Hematopoietic multipotent progenitor cell treated with erythropoietin and hydrocortisone succinate and interleukin-3 and kit ligand, for 17 days (in vitro differentiated cells): ENCODE results near the gene AKIP1.

Source experiments
- DNase-seq: peaks from one replicate; pipeline ENCODE4 v3.0.0-alpha.2; 2015; ENCODE audit warnings: low spot score

AKIP1 gene

DNA sequence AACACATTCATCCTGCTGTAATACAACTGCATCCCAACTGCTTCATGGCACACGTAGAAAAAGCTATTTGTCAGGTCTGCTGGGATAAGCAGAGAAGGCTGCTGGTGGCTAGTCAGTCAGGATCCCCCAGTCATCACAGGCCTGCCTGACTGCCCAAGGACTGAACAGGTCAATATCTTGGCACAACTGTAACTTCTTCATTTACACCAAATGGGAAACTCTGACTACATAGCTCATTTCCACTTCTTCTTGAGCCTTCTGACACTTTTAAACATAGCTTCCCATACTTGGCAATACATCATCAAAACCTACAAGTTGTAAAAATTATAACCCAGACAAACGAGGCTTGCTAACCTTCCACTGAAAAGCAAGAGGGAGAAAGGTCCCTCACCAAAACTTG, 50.4 kb downstream of the AKIP1 start:
- peak; percentile 40 for DNase-seq

DNA sequence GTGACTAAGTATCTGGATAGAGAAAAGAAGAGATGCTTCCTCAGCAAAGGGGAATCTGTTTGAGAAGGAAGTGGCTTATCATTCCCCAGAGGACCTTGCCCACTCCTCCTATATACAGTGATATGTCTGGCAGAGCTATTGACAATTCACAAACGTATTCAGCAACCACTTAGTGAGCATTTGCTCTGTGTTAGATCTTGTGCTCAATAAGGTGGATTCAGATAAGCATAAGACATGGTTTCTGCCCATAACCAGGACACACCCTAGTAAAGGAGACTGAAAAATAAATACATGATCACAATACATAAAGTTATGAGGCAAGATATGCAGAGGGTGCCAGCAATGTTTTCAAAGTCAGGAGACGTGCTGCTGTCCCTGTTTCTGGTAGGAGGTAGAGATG, 51.9 kb downstream of the AKIP1 start:
- DNase-seq, result peak; percentile 72

DNA sequence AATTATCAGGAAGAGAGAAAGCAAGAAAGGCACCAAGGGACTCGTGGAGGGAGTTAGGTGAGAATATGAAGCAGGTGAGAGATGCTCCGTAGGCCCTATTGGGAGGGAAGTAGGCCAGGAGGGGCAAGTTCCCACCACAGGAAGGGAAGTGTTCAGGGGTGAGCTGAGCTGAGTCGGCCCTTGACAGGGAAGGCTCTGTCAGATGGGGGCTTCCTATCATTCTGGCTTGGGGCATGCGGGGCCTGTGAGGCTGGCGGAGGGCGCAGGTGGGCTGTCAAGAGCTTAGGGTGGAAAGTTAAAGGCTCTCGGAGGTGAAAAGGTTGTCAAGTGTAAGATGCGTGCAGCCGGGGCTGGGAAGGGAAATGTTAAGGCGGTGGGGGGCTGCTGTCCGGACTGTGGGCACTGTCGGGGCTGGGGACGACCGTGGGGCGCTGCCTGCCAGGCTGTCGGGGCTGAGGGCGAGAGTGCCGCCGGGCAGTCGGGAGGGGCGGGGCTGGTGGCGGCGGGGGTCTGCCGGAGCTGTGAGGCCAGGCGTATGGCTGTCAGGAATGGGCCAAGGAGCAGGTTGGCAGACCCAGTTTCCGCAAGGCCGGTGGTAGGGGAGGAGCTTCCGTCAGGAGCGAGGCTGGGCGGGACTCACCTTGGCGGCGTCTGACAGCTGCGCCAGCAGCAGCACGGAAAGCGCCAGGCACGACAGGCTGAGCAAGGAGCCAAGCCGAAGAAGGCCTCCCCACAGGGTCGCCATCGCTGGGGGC, 52.8 kb downstream of the AKIP1 start:
- peak; percentile 86 for DNase-seq

DNA sequence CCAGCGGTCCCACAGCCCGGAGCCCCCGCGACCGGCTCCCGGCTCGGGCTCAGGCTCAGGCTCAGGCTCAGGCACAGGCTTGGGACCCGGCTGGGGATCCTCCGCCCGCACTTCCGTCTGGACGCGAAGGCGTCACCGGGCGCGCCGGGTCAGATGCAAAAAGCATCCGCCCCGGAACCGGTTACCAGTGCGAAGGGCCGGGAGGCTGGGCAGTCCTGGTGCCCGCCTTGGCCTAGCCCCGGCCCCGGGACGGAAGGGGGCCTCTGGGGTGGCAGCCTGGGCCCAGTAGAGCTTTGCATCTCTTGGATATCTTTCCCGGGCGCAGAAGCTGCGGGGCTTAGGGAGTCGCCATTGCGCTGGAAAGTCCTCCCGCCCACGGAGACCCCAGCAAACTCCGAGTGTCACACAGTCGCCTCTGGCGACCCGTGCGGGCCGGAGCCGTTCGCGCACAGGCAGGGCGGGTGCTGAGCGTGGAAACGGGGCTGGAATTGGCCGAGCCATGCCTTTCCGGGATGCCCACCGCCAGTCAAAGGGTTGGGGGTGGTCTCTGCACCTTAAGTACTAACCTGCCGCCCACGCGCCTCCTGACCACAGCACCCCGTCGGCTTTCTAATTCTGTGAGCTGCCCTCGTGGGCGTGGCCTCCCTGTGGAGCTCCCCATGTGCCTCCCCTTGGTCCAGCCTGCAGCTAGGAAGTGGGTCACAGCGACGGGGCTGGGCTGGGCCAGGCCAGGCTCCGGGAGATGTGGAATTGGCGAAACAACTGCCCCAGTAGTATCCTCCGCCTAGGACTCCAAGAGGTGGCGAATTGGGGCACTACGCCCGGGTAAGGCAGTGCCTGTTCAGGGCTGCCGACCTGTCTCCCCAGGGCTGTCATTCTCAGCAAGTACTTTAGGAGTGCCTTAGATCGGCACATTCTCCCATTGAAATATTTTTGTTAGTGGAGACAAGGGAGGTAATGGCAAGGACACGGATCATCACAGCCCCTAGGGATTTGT, 53.6 kb downstream of the AKIP1 start, which contains the start of gene TMEM9B:
TSS of gene TMEM9B (minus strand) at position 119 of the 997 bp plus-strand sequence. CDS start 129 bp downstream, outside the sequence.
- DNase-seq, result peak; percentile 85

DNA sequence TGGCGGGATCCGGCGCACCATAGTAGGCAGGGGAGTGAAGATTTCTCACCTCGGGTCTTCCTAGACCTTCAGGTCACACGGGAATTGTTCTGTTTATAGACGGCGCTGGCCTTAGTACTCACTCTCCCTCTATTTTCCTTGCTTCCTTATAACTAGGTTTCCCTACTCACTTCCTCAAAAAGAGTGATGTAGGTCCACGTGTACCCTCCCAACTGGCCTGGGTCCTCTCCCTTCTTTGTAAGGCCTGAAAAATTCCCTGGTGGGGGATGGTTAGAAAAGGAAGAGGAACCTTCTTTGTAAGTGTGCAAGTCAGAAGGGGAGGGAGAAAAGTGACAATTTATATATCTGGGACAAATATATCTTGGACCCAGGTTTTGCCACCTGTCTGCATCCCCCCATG, 56.2 kb downstream of the AKIP1 start:
- no peak for DNase-seq
